AG04450 (cell line): Measurements from ENCODE around the gene PRG2. TPM values are rescaled to one million over a fixed set of nuclear protein-coding genes. Genes with fewer than 3 reads are reported as not detected.

Source experiments
- CTCF ChIA-PET: fragments of 300-600, 350-600 bp; formaldehyde crosslinking; extraction: SDS; loops from one replicate; lab custom pipeline; 2022; ENCODE audit warnings: antibody characterized with exemption, inconsistent platforms; lab: Charles Lee
- POLR2A ChIA-PET: fragments of 350-600 bp; formaldehyde crosslinking; extraction: SDS; loops from one replicate; lab custom pipeline; 2021; ENCODE audit warnings: antibody characterized with exemption, inconsistent platforms; lab: Yijun Ruan, JAX
- DNase-seq: peaks from one replicate; pipeline ENCODE4 v3.0.0-alpha.2; 2011; ENCODE audit warnings: low read depth, low spot score
- H3K27ac ChIP-seq: one replicate; pipeline ENCODE4 v1.5.1; 2012; ENCODE audit warnings: low read depth, low read length, control low read depth
- H3K27me3 ChIP-seq: one replicate; pipeline ENCODE4 v1.6.0; 2012; ENCODE audit warnings: low read length; ENCODE audit not compliant: control insufficient read depth, insufficient read depth
- H3K4me3 ChIP-seq: 2 replicates; pipeline ENCODE4 v1.5.1; 2011; ENCODE audit warnings: mild to moderate bottlenecking, low read depth, low read length, control low read depth
- H3K9me3 ChIP-seq: 2 replicates; pipeline ENCODE4 v1.5.1; 2012; ENCODE audit warnings: low read length; ENCODE audit not compliant: control insufficient read depth, insufficient read depth
- CTCF ChIP-seq: IDR thresholded peaks from 2 replicates; pipeline ENCODE4 v1.5.1; 2011; ENCODE audit warnings: low read depth, low read length, control low read depth, inconsistent platforms
- polyA plus RNA-seq: library from polyadenylated mRNA; depleted of rRNA; stranded (reverse); fragments of >200 nt; gene quantifications from 2 replicates; pipeline ENCODE4 v1.2.3, GENCODE V29; 2011

PRG2 gene
- polyA plus RNA-seq, 1 experiment, result not detected

GRCh38 chr11:57378186-57378585 lies 12.3 kb downstream of the PRG2 start:
- no peak for TF ChIP-seq CTCF
- no peak overlapping the region for H3K4me3 ChIP-seq
- no peak overlapping the region for H3K27ac ChIP-seq
- H3K9me3 ChIP-seq, result no peaks in the 10 kb centered on the region
- peaks cover 2% of the 10 kb centered on the region for H3K27me3 ChIP-seq
- ChIA-PET CTCF (no interaction called here), POLR2A (no interaction called here)
- DNase-seq, result no peak

- Histone ChIP-seq H3K27ac (no peak overlapping the region), H3K4me3 (no peak overlapping the region), H3K27me3 (peaks cover 2% of the 10 kb centered on the region), H3K9me3 (no peaks in the 10 kb centered on the region)
- no peak for TF ChIP-seq CTCF
- no peak for DNase-seq
- POLR2A ChIA-PET, result no interaction called here
- CTCF ChIA-PET, result interaction anchor here (0.6 kb wide), 1 partner anchor 26 kb away, joined by 4 read pairs; no protein-coding TSS in a partner anchor
Observed at GRCh38 chr11:57377107-57377506, 13.3 kb downstream of the PRG2 start.

GRCh38 chr11:57376095-57377090 lies 14.1 kb downstream of the PRG2 start:
- ChIA-PET POLR2A (no interaction called here), CTCF (interaction anchor here (0.6 kb wide), 1 partner anchor 26 kb away, joined by 4 read pairs; no protein-coding TSS in a partner anchor)
- Histone ChIP-seq H3K27ac (no peak overlapping the region), H3K9me3 (no peaks in the 10 kb centered on the region), H3K4me3 (no peak overlapping the region), H3K27me3 (peaks cover under 1% of the 10 kb centered on the region)
- TF ChIP-seq CTCF, result no peak
- DNase-seq, result no peak

GRCh38 chr11:57375490-57375889 lies 15.0 kb downstream of the PRG2 start:
- ChIA-PET POLR2A (no interaction called here), CTCF (no interaction called here)
- Histone ChIP-seq H3K9me3 (no peaks in the 10 kb centered on the region), H3K4me3 (no peak overlapping the region), H3K27ac (no peak overlapping the region), H3K27me3 (no peaks in the 10 kb centered on the region)
- DNase-seq, result no peak
- TF ChIP-seq CTCF, result no peak

GRCh38 chr11:57374966-57375365 lies 15.5 kb downstream of the PRG2 start:
- DNase-seq, result no peak
- no peak for TF ChIP-seq CTCF
- ChIA-PET POLR2A (no interaction called here), CTCF (no interaction called here)
- H3K9me3 ChIP-seq, result no peaks in the 10 kb centered on the region; the same call in 1 of the 2 replicates
- H3K27ac ChIP-seq, result no peak overlapping the region
- H3K27me3 ChIP-seq, result no peaks in the 10 kb centered on the region
- no peak overlapping the region for H3K4me3 ChIP-seq
